HEK293 (cell line): ENCODE results near the gene SLC19A1.

ENCODE experiments used
- YY1 ChIP-seq: fragments of 450-650 bp; formaldehyde crosslinking; IDR thresholded peaks from 2 replicates; pipeline ENCODE4 v1.5.1; 2018; ENCODE audit warnings: missing biosample characterization, missing genetic modification characterization
- ZBTB21 ChIP-seq: fragments of 450-650 bp; formaldehyde crosslinking; IDR thresholded peaks from 2 replicates; pipeline ENCODE4 v1.5.1; 2017; ENCODE audit warnings: missing biosample characterization, missing genetic modification characterization
- ZNF155 ChIP-seq: fragments of 450-650 bp; formaldehyde crosslinking; IDR thresholded peaks from 2 replicates; pipeline ENCODE4 v1.5.1; 2016; ENCODE audit warnings: missing biosample characterization, missing genetic modification characterization
- ZNF174 ChIP-seq: fragments of 450-650 bp; formaldehyde crosslinking; IDR thresholded peaks from 2 replicates; pipeline ENCODE4 v1.5.0; 2017; ENCODE audit warnings: missing biosample characterization, mild to moderate bottlenecking, missing genetic modification characterization
- ZNF24 ChIP-seq: fragments of 450-650 bp; formaldehyde crosslinking; IDR thresholded peaks from 2 replicates; pipeline ENCODE4 v1.5.1; 2016; ENCODE audit warnings: missing biosample characterization, missing genetic modification characterization
- ZNF341 ChIP-seq: fragments of 450-650 bp; formaldehyde crosslinking; IDR thresholded peaks from 2 replicates; pipeline ENCODE4; 2016; ENCODE audit warnings: low read depth, missing biosample characterization, missing genetic modification characterization
- ZNF510 ChIP-seq: fragments of 450-650 bp; formaldehyde crosslinking; IDR thresholded peaks from 2 replicates; pipeline ENCODE4 v1.5.1; 2018; ENCODE audit warnings: mild to moderate bottlenecking, missing genetic modification characterization, missing biosample characterization; ENCODE audit not compliant: insufficient replicate concordance
- ZNF843 ChIP-seq: fragments of 450-650 bp; formaldehyde crosslinking; IDR thresholded peaks from 2 replicates; pipeline ENCODE4 v1.5.1; 2016; ENCODE audit warnings: missing biosample characterization, missing genetic modification characterization
- TF ChIP-seq, protein P1 (sequence below): fragments of 450-650 bp; formaldehyde crosslinking; IDR thresholded peaks from 2 replicates; pipeline ENCODE4 v1.5.1; 2016; ENCODE audit warnings: missing biosample characterization, missing genetic modification characterization
- TF ChIP-seq, protein P2 (sequence below): fragments of 450-650 bp; formaldehyde crosslinking; IDR thresholded peaks from 2 replicates; pipeline ENCODE4 v1.5.1; 2016; ENCODE audit warnings: missing biosample characterization, missing genetic modification characterization
- TF ChIP-seq, protein P3 (sequence below): fragments of 450-650 bp; formaldehyde crosslinking; IDR thresholded peaks from 2 replicates; pipeline ENCODE4 v1.5.1; 2016; ENCODE audit warnings: missing biosample characterization, missing genetic modification characterization, low read depth
- TF ChIP-seq, protein P4 (sequence below): fragments of 450-650 bp; IDR thresholded peaks from 2 replicates; pipeline ENCODE4 v1.5.1; 2018; ENCODE audit warnings: missing biosample characterization, mild to moderate bottlenecking, missing genetic modification characterization

DNA sequence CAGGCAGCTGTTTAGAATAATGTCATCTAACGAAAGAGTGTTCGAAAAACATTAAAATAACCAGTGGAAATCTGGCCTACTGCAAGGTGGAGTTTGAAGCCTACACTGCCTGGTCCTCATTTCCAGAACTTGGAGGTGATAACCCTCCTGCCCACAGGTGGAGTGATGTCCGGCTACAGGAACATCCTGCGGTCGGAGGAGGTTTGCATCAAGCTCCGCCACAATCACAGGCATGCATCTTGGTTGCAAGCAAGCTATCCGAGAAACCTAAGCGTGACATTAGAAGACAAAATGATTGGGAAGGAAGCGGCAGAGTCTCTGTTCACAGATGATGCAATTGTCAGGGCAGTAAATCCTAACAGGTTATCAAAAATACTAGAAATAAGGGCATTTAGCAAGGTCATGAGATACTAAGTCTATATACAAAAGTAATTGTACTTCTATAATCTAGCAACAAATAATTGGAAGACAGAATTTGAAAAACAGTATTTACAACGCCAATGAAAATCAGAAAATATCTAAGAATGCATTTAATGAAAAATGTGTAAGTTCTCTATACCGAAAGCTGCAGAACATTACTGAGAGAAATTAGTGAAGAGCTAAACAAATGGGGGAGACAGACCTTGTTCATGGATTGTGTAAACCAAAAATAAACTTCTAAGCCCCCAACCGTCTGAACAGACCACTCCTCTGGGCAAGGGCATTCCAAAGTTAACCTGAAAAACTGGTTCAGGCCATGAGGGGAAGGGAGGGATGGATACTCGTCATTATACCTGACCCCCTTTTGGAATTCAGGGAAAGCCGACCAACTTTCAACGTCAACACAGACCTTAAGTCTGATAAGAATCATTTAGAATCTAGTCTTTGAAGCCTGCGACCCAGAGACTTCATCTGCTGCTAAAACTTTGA lies 4.7 kb upstream of the SLC19A1 start:
- TF ChIP-seq, protein P1, sequence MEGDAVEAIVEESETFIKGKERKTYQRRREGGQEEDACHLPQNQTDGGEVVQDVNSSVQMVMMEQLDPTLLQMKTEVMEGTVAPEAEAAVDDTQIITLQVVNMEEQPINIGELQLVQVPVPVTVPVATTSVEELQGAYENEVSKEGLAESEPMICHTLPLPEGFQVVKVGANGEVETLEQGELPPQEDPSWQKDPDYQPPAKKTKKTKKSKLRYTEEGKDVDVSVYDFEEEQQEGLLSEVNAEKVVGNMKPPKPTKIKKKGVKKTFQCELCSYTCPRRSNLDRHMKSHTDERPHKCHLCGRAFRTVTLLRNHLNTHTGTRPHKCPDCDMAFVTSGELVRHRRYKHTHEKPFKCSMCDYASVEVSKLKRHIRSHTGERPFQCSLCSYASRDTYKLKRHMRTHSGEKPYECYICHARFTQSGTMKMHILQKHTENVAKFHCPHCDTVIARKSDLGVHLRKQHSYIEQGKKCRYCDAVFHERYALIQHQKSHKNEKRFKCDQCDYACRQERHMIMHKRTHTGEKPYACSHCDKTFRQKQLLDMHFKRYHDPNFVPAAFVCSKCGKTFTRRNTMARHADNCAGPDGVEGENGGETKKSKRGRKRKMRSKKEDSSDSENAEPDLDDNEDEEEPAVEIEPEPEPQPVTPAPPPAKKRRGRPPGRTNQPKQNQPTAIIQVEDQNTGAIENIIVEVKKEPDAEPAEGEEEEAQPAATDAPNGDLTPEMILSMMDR (tag by site-specific recombination) = no peak
- TF ChIP-seq, protein P2, sequence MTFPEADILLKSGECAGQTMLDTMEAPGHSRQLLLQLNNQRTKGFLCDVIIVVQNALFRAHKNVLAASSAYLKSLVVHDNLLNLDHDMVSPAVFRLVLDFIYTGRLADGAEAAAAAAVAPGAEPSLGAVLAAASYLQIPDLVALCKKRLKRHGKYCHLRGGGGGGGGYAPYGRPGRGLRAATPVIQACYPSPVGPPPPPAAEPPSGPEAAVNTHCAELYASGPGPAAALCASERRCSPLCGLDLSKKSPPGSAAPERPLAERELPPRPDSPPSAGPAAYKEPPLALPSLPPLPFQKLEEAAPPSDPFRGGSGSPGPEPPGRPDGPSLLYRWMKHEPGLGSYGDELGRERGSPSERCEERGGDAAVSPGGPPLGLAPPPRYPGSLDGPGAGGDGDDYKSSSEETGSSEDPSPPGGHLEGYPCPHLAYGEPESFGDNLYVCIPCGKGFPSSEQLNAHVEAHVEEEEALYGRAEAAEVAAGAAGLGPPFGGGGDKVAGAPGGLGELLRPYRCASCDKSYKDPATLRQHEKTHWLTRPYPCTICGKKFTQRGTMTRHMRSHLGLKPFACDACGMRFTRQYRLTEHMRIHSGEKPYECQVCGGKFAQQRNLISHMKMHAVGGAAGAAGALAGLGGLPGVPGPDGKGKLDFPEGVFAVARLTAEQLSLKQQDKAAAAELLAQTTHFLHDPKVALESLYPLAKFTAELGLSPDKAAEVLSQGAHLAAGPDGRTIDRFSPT (tag by site-specific recombination) = no peak
- no peak for TF ChIP-seq ZNF155 (tag by site-specific recombination)
- no peak for TF ChIP-seq ZBTB21
- TF ChIP-seq ZNF24 (tag by site-specific recombination) = no peak
- TF ChIP-seq, protein P3, sequence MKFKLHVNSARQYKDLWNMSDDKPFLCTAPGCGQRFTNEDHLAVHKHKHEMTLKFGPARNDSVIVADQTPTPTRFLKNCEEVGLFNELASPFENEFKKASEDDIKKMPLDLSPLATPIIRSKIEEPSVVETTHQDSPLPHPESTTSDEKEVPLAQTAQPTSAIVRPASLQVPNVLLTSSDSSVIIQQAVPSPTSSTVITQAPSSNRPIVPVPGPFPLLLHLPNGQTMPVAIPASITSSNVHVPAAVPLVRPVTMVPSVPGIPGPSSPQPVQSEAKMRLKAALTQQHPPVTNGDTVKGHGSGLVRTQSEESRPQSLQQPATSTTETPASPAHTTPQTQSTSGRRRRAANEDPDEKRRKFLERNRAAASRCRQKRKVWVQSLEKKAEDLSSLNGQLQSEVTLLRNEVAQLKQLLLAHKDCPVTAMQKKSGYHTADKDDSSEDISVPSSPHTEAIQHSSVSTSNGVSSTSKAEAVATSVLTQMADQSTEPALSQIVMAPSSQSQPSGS (tag by site-specific recombination) = no peak
- no peak for TF ChIP-seq ZNF843 (tag by site-specific recombination)
- TF ChIP-seq ZNF341 (tag by site-specific recombination) = no peak
- no peak for TF ChIP-seq ZNF510
- TF ChIP-seq YY1 (tag by site-specific recombination) = no peak
- TF ChIP-seq, protein P4, sequence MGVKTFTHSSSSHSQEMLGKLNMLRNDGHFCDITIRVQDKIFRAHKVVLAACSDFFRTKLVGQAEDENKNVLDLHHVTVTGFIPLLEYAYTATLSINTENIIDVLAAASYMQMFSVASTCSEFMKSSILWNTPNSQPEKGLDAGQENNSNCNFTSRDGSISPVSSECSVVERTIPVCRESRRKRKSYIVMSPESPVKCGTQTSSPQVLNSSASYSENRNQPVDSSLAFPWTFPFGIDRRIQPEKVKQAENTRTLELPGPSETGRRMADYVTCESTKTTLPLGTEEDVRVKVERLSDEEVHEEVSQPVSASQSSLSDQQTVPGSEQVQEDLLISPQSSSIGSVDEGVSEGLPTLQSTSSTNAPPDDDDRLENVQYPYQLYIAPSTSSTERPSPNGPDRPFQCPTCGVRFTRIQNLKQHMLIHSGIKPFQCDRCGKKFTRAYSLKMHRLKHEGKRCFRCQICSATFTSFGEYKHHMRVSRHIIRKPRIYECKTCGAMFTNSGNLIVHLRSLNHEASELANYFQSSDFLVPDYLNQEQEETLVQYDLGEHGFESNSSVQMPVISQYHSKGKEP (tag by site-specific recombination) = no peak
- no peak for TF ChIP-seq ZNF174 (tag by site-specific recombination)
